ENCODE results near the gene C11orf68. TPM values are rescaled to one million over a fixed set of nuclear protein-coding genes. Genes with fewer than 3 reads are reported as not detected.

The C11orf68 gene
- total RNA-seq, 1 donor = 52.8 TPM

DNA sequence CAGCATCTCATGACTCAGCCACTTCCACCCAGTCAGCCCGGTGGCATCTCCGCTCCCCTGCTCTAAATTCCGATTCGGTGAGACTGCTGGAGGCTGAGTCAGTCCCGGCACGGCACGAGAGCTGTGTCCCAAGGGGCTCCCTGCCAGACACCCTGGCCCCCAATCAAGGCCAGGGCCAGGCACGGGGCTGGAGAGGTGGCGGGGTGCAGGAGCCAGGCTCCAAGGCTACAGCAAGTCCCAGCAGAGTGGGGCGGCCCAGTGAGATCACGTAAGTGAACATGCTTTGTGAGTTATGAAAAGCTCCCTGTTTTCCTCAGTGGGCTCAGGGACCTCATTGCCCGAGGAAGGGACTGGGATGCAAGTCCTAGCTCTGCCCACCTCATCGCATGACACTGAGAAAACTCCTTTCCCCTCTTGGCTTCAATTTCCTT, 3.0 kb downstream of the C11orf68 start:
- DNase-seq (ENCODE audit: low read depth in 2 of 3, low spot score in 2 of 3) = peak in 2 of 3 donors; percentile 68 to 89

GRCh38 chr11:65915101-65915820, 3.6 kb downstream of the C11orf68 start:
- no peak for DNase-seq (ENCODE audit: low read depth in 2 of 3, low spot score in 2 of 3)

DNA sequence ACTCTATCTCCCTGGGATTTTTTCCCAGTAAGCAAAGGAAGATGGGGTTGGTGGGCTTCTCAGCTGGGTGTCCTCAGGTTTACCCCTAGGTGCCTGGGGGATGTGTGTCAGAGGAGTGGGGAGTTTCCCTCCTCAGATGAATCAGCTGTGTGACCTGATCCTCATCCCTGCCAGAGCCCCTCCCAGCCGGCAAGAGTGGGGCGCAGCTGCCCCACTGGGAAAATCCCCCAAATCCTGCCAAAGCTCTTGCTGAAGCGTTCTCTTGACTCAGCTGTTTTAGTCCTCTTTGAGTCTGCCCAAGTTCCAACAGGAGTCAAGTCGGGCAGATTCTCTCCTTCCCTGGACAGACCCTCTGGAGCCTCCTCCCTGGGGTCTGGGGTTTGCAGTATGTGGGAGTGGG, 6.0 kb downstream of the C11orf68 start:
- no peak for DNase-seq (ENCODE audit: low read depth in 2 of 3, low spot score in 2 of 3)

- DNase-seq (ENCODE audit: low read depth in 2 of 3, low spot score in 2 of 3) = no peak
These were observed 6.9 kb downstream of the C11orf68 start for GRCh38 chr11:65911682-65912568.

- DNase-seq (ENCODE audit: low read depth in 2 of 3, low spot score in 2 of 3) = no peak
These were observed 11.0 kb downstream of the C11orf68 start for GRCh38 chr11:65907878-65908277.

DNA sequence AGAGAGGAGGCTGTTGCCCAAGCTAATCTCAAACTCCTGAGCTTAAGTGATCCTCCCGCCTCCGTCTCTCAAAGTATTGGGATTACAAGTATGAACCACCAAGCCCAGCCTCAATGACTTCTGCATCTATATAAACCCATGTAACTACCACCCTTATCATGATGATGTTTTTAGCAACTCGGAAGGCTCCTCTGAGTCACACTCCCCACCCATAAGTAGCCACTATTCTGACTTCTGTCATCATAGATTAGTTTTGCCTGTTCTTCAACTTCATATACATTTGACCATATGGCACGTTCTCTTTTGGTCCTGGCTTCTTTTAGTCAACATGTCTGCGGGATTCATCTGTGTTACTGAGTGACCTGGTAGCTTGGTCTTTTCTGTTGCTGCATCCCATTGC, 12.3 kb downstream of the C11orf68 start:
- DNase-seq (ENCODE audit: low read depth in 2 of 3, low spot score in 2 of 3) = no peak

- no peak for DNase-seq (ENCODE audit: low read depth in 2 of 3, low spot score in 2 of 3)
These were observed 15.1 kb downstream of the C11orf68 start for GRCh38 chr11:65903715-65904114.

- no peak for DNase-seq (ENCODE audit: low read depth in 2 of 3, low spot score in 2 of 3)
These were observed 15.8 kb downstream of the C11orf68 start for GRCh38 chr11:65903068-65903481.

- no peak for DNase-seq (ENCODE audit: low read depth in 2 of 3, low spot score in 2 of 3)
These were observed 18.0 kb downstream of the C11orf68 start for GRCh38 chr11:65900899-65901180.

DNA sequence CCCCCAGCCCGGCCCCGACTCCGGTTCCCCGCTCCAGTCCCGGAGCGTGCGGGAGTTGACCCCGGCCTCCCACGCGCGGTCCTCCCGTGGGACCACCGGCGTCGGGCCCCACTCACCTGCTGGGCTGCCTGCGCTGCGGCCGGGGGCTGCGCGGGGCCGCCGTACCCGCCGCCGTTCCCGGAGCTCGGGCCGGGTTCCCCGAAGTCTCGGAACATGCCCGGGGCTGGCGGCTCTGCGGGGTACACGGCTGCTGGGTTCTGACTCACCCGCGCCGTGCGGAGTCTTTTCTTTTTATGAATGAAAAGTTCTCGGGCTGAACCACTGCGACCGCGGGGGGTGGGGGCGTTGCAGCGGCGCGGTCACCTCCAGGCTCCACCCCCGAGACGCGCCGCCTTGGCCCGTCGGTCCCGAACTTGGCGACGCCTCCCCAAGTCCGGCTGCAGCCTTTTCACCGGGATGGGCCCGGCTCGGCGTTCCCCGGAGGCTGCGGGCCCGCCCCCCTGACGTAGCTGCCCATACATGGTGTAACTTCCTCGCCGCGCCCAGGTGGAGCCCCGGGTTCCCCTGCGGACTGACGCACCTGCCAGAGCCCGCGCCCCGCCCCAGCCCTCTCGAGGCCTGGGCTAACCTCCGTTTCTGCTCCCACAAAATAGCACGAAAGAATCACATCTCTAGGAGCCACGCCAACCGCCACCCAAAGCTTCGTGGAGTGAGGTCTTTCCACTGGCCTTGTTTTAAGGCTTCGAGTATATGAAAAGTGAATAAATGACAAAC, 18.6 kb downstream of the C11orf68 start, which contains the start of gene FOSL1:
Gene FOSL1 (minus strand): TSS at position 264 of the 774 bp plus-strand sequence. CDS start 49 bp downstream, at position 215.
- peak; percentile 85 to 97 (median 94) for DNase-seq (ENCODE audit: low read depth in 2 of 3, low spot score in 2 of 3)

DNA sequence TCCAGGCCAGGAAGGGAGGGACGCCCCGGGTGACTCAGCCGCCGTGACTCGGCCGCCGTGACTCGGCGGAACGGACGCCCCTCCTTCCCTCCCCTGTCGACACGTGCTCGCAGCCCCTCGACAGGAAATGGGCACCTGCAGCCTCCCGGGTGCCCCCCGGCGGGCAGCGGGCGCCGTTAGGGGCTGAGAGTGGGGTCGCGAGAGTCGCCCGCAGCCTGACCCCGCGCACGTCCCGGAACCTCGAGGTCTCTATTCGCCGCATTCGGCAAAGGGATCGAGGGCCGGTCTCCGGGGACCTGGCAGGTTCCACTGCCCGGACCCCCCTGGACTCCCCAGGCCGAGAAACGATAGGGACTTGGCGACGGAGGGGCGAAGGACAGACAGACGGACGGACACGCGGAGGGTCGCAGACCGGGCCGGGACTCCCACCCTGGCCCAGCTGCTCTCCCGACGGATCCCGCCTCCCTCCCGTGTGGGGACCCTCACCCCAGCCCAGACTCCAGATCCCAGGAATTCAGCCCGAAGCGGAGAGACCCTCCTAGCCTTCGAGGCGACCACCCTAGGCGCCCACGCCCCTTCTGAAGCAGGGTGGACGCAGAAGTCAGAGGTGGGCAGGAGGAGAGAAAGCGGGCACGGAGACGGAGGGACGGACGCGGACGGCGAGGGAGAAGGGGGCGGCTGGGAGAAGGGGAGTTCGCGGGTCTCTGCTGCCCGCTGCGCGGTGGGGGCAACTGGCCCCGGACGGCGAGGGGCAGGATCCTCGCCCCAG, 19.3 kb downstream of the C11orf68 start:
- DNase-seq (ENCODE audit: low read depth in 2 of 3, low spot score in 2 of 3) = peak in 2 of 3 donors; percentile 82 to 84

GRCh38 chr11:65898656-65899355, 20.1 kb downstream of the C11orf68 start:
- DNase-seq (ENCODE audit: low read depth in 2 of 3, low spot score in 2 of 3) = no peak

DNA sequence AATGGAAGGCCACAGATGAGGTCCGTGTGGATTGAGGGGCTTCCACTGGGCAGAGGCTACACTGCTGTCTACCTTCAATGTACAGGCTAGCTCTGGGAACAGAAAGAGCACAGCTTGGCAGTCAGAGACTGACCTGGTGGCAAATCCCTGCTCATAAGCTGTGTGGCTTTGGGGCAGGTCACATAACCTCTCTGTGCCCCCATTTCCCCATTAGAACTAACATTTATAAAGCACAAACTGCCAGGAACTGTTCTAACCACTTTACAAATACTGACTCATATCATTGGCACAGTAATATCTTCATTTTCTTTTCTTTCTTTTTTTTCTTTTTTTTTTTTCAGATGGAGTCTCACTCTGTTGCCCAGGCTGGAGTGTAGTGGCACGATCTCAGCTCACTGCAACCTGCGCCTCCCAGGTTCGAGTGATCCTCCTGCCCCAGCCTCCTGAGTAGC, 21.8 kb downstream of the C11orf68 start:
- DNase-seq (ENCODE audit: low read depth in 2 of 3, low spot score in 2 of 3) = no peak

DNA sequence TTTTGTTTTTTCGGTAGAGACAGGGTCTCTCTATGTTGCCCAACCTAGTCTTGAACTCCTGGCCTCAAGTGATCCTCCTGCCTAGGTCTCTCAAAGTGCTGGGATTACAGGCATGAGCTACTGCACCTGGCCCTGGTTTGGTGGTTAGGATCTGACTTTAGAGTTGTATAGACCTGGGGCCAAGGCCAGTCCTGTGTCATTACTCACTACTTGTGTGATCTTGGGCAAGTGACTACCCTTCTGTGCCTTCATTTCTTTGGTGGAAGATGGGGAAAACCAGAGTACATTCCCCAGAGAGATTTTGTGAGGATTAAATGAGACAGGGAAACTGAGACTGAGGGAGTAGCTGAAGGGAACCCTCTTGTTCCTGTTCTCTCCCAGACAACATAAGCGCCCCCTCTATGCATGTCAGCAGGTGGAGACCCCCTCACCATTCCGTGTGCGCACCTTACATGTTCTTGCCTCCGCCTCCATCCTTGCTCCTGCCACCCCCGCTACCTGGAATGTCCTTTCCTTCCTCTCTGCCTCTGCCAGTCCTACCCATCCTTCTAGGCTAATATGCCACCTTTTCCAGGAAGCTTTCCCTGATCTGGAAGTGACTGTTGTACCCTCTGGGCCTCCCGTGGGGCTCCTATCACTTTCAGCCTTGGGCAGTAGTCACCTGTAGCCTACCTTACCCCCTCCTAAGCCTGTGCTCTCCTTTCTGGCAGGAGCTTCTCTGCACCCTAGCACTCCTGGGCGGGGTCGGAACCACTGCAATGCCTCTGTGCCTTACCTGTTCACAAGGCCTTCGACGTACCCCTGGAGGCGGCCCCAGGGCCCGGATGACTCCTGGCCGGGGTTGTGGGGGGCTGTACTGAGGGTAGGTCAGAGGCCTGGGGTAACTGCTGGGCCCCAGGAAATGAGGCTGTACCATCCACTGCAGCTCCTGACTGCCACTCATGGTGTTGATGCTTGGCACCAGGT, 22.5 kb downstream of the C11orf68 start:
- DNase-seq (ENCODE audit: low read depth in 2 of 3, low spot score in 2 of 3) = no peak

GRCh38 chr11:65895482-65895981, 23.3 kb downstream of the C11orf68 start:
- no peak for DNase-seq (ENCODE audit: low read depth in 2 of 3, low spot score in 2 of 3)

DNA sequence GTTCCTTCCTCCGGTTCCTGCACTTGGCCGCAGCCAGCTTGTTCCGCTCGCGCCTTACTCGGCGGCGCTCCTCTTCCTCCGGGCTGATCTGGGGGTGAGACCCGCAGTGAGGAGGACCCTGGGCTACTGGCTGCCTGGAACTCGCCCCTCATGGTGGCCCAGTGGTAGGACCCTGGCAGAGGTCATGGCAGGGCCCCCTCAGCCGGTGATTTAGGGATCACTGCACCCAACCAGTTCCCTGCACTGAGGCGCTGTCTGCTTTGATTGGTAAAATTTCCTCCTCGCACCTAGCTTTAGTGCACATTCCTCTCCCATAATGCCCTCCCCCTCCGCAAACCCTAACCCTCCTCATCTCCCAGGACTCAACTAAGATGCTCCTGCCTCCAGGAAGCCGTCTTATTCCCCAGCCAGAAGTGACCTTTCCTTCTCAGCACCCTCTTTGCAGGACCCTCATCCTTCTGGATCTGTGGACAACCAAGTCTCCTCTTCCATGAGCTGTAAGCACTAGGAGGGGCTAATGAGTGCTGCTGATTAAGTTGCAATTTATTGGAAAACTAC, 24.7 kb downstream of the C11orf68 start:
- DNase-seq (ENCODE audit: low read depth in 2 of 3, low spot score in 2 of 3) = peak in 2 of 3 donors; percentile 56 to 71

- no peak for DNase-seq (ENCODE audit: low read depth in 2 of 3, low spot score in 2 of 3)
These were observed 26.1 kb downstream of the C11orf68 start for GRCh38 chr11:65892661-65893317.
